Kidney (tissue), 14 donors: Measurements from ENCODE around the gene ANKRD11. TPM values are rescaled to one million over a fixed set of nuclear protein-coding genes. Genes with fewer than 3 reads are reported as not detected.

Source experiments
- DNase-seq, 5 donors: peaks; one replicate each; pipeline ENCODE4 v3.0.0-alpha.2; 2013 to 2020
- FAIRE-seq: peaks from 2 replicates; lab custom pipeline; 2012; peaks lifted over from hg19 to GRCh38; lab: Jason Lieb, UNC
- H3K27ac ChIP-seq, 2 donors: one replicate each; pipeline ENCODE4 v1.7.0; 2013; ENCODE audit warnings: low read depth in 2 of 2, low read length in 2 of 2, inconsistent platforms in 1 of 2
- H3K27me3 ChIP-seq: one replicate; pipeline ENCODE4 v1.7.1; 2013; ENCODE audit warnings: low read length, inconsistent platforms; ENCODE audit not compliant: control insufficient read depth, insufficient read depth
- H3K36me3 ChIP-seq, 3 donors: one replicate each; pipeline versions ENCODE4 v1.7.0 to v1.7.1; 2013; ENCODE audit warnings: low read length in 3 of 3, control low read depth in 1 of 3, inconsistent platforms in 1 of 3; ENCODE audit not compliant: insufficient read depth in 3 of 3, control insufficient read depth in 2 of 3
- H3K4me1 ChIP-seq, 3 donors: one replicate each; pipeline versions ENCODE4 v1.7.0 to v1.7.1; 2013; ENCODE audit warnings: low read length in 3 of 3, inconsistent platforms in 1 of 3, low read depth in 1 of 3; ENCODE audit not compliant: control insufficient read depth in 2 of 3, insufficient read depth in 2 of 3
- H3K4me3 ChIP-seq, 3 donors: one replicate each; pipeline versions ENCODE4 v1.7.0 to v1.8.1; 2013; ENCODE audit warnings: low read length in 3 of 3, control low read depth in 1 of 3, inconsistent platforms in 1 of 3
- H3K9ac ChIP-seq, 3 donors: one replicate each; pipeline versions ENCODE4 v1.7.0 to v1.7.1; 2013; ENCODE audit warnings: low read length in 3 of 3, control low read depth in 1 of 3, inconsistent platforms in 1 of 3
- H3K9me3 ChIP-seq, 3 donors: one replicate each; pipeline versions ENCODE4 v1.7.0 to v1.7.1; 2013; ENCODE audit warnings: low read length in 3 of 3, control low read depth in 1 of 3, inconsistent platforms in 1 of 3; ENCODE audit not compliant: control insufficient read depth in 2 of 3, insufficient read depth in 1 of 3
- CTCF ChIP-seq: IDR thresholded peaks from 3 replicates; pipeline ENCODE4 v1.5.1; 2012; ENCODE audit warnings: mild to moderate bottlenecking, moderate library complexity, borderline replicate concordance; ENCODE audit not compliant: insufficient read depth; ENCODE audit errors: extremely low read depth
- intact Hi-C: fragments of 100-400 bp; cut with DNase I; formaldehyde crosslinking; loops from one replicate; pipeline ENCODE4 v1.11.1; 2022
- polyA plus RNA-seq: library from polyadenylated mRNA; stranded (reverse); fragments of 350-450 nt; fragmentation: Illumina TruSeq; extraction: RNeasy Lipid Tissue Mini Kit (QIAGEN cat#74804); gene quantifications from one replicate; pipeline ENCODE4 v1.2.3, GENCODE V29; 2014; ENCODE audit warnings: low read depth, low replicate concordance; ENCODE audit not compliant: insufficient read depth
- total RNA-seq: library from RNA; stranded (reverse); fragmentation: NEBNext Ultra II Directional; extraction: Animal tissue kit (Norgen Biotek cat#: 25700); gene quantifications from one replicate; pipeline ENCODE4 v1.2.1, GENCODE V29; 2021
- donor health status: control.
- donor health status: control.
- donor health status: control.
- donor health status: control.
- donor health status: control.
- donor health status: DM: yes; HTN: yes; CAD: no.
- donor health status: Normal renal cell carcinoma (clear cell type).

The ANKRD11 gene
- total and polyA plus RNA-seq, 2 donors from 2014 or later = 36.2 to 154 TPM

GRCh38 chr16:89525146-89525913 lies 35.0 kb upstream of the ANKRD11 start:
- Histone ChIP-seq H3K27me3 (no peaks in the 10 kb centered on the region), H3K4me1 (peaks cover 0 to 4% (median 0%) of the 10 kb centered on the region in 3 donors), H3K27ac (no peak overlapping the region), H3K36me3 (peaks cover 3 to 51% (median 35%) of the 10 kb centered on the region in 3 donors), H3K9ac (no peak overlapping the region), H3K4me3 (no peak overlapping the region), H3K9me3 (no peaks in the 10 kb centered on the region)
- intact Hi-C loops = no loop called here
- FAIRE-seq (no peak), DNase-seq (no peak)
- TF ChIP-seq CTCF = no peak

GRCh38 chr16:89523680-89524344 lies 33.5 kb upstream of the ANKRD11 start:
- FAIRE-seq (no peak), DNase-seq (peak in 1 of 5 donors; percentile 39)
- Histone ChIP-seq H3K36me3 (peaks cover 3 to 42% (median 32%) of the 10 kb centered on the region in 3 donors), H3K9ac (no peak overlapping the region), H3K27me3 (no peaks in the 10 kb centered on the region), H3K9me3 (no peaks in the 10 kb centered on the region), H3K4me1 (peaks cover 0 to 4% (median 0%) of the 10 kb centered on the region in 3 donors), H3K27ac (no peak overlapping the region), H3K4me3 (no peak overlapping the region)
- intact Hi-C loops = no loop called here
- no peak for TF ChIP-seq CTCF

GRCh38 chr16:89522287-89522686 lies 31.9 kb upstream of the ANKRD11 start:
- intact Hi-C loops = no loop called here
- no peaks in the 10 kb centered on the region for H3K9me3 ChIP-seq
- no peak overlapping the region for H3K9ac ChIP-seq
- peaks cover 3 to 46% (median 38%) of the 10 kb centered on the region in 3 donors for H3K36me3 ChIP-seq
- H3K4me3 ChIP-seq = no peak overlapping the region
- FAIRE-seq (no peak), DNase-seq (no peak)
- no peak for TF ChIP-seq CTCF
- no peaks in the 10 kb centered on the region for H3K27me3 ChIP-seq
- peaks cover 0 to 4% (median 0%) of the 10 kb centered on the region in 3 donors for H3K4me1 ChIP-seq
- H3K27ac ChIP-seq = no peak overlapping the region
